Lung (tissue), 12 donors: ENCODE measurements around the gene C17orf113. TPM values are rescaled to one million over a fixed set of nuclear protein-coding genes. Genes with fewer than 3 reads are reported as not detected.
A peak's percentile ranks its signal among the peaks of the same experiment; 100 is the strongest.

Experiments used
- ATAC-seq: fragments of 200-7000 bp; cut with Tn5 transposase; one replicate; pipeline ENCODE4 v1.9.1; 2020; ENCODE audit warnings: moderate number of reproducible peaks; ENCODE audit not compliant: insufficient read depth, low FRiP score
- DNase-seq, 3 donors: peaks; one replicate each; pipeline ENCODE4 v3.0.0-alpha.2; 2013 to 2017
- H3K27ac ChIP-seq, 2 donors: one replicate each; pipeline ENCODE4 v1.5.1; 2013; ENCODE audit warnings: mild to moderate bottlenecking in 2 of 2, moderate library complexity in 2 of 2, control low read depth in 1 of 2, inconsistent platforms in 1 of 2, low read depth in 1 of 2, low read length in 1 of 2
- H3K27me3 ChIP-seq, 3 donors: one replicate each; pipeline ENCODE4 v1.5.1; 2013; ENCODE audit warnings: low read length in 2 of 3; ENCODE audit not compliant: control insufficient read depth in 3 of 3, insufficient read depth in 3 of 3
- H3K36me3 ChIP-seq, 4 donors: one replicate each; pipeline ENCODE4 v1.5.1; 2013; ENCODE audit warnings: low read length in 4 of 4, mild to moderate bottlenecking in 1 of 4, moderate library complexity in 1 of 4; ENCODE audit not compliant: control insufficient read depth in 4 of 4, insufficient read depth in 4 of 4
- H3K4me1 ChIP-seq, 5 donors: one replicate each; pipeline ENCODE4 v1.5.1; 2013; ENCODE audit warnings: low read length in 5 of 5, mild to moderate bottlenecking in 2 of 5, moderate library complexity in 1 of 5; ENCODE audit not compliant: control insufficient read depth in 5 of 5, insufficient read depth in 5 of 5
- H3K4me3 ChIP-seq: one replicate; pipeline ENCODE4 v1.5.1; 2013; ENCODE audit warnings: mild to moderate bottlenecking, control low read depth, moderate library complexity
- H3K9ac ChIP-seq, 2 donors: one replicate each; pipeline ENCODE4 v1.5.1; 2013; ENCODE audit warnings: low read length in 2 of 2, control low read depth in 1 of 2; ENCODE audit not compliant: insufficient read depth in 1 of 2
- H3K9me3 ChIP-seq, 4 donors: one replicate each; pipeline ENCODE4 v1.5.1; 2013; ENCODE audit warnings: low read length in 3 of 4, mild to moderate bottlenecking in 1 of 4, moderate library complexity in 1 of 4; ENCODE audit not compliant: control insufficient read depth in 4 of 4, insufficient read depth in 3 of 4
- CTCF ChIP-seq: IDR thresholded peaks from 2 replicates; pipeline ENCODE4 v1.5.1; 2012; ENCODE audit warnings: mild to moderate bottlenecking; ENCODE audit errors: control extremely low read depth, extremely low read depth
- WGBS, 2 donors: extraction: QIAGEN DNeasy Blood & Tissue Kit; methylation state at CpG; one replicate each; pipeline ENCODE4 v1.1.7; 2013; 5-methylcytosine and 5-hydroxymethylcytosine counted together
- polyA plus RNA-seq, 2 donors: library from polyadenylated mRNA; stranded (reverse); fragments of 200-250 nt; gene quantifications; one replicate each; pipeline ENCODE4 v1.2.1, GENCODE V29; 2013
- total RNA-seq, 2 donors: library from RNA; depleted of rRNA in 1 of 2; stranded (reverse); fragments of >200 nt in 1 of 2; gene quantifications; one replicate each; pipeline ENCODE4 v1.2.1, GENCODE V29; 2014 to 2021
- donor health status: control.
- donor health status: control.
- donor health status: Bipolar disorder and iron deficiency.
- donor health status: healthy.
- donor health status: DM: yes; HTN: yes; CAD: no.

The C17orf113 gene
- total and polyA plus RNA-seq, 4 donors, result 0.38 to 3.6 (median 1.2) TPM

GRCh38 chr17:42000413-42001133 lies 49.8 kb downstream of the C17orf113 start:
- 70 to 74% methylated on average over 3 of the region's 3 CpGs for WGBS, 2 donors
- no peak overlapping the region for H3K4me3 ChIP-seq
- peaks cover 30 to 52% (median 47%) of the 10 kb centered on the region in 4 donors for H3K36me3 ChIP-seq
- no peak for ATAC-seq
- no peaks in the 10 kb centered on the region for H3K27me3 ChIP-seq
- H3K9me3 ChIP-seq, result no peaks in the 10 kb centered on the region
- TF ChIP-seq CTCF, result no peak
- DNase-seq, result no peak
- H3K4me1 ChIP-seq, result peaks cover 0 to 5% (median 0%) of the 10 kb centered on the region in 5 donors
- peak overlapping the region in 1 of 2 donors; percentile 38 for H3K27ac ChIP-seq
- H3K9ac ChIP-seq, result no peak overlapping the region

- H3K27me3 ChIP-seq, result no peaks in the 10 kb centered on the region
- no peak overlapping the region for H3K4me3 ChIP-seq
- H3K27ac ChIP-seq, result no peak overlapping the region
- DNase-seq, result no peak
- H3K4me1 ChIP-seq, result no peaks in the 10 kb centered on the region
- H3K9ac ChIP-seq, result no peak overlapping the region
- TF ChIP-seq CTCF, result no peak
- no peaks in the 10 kb centered on the region for H3K9me3 ChIP-seq
- ATAC-seq, result no peak
- H3K36me3 ChIP-seq, result peaks cover 34 to 63% (median 52%) of the 10 kb centered on the region in 4 donors
- WGBS, 2 donors, result 37 to 46% methylated on average over 2 of the region's 2 CpGs
Observed at GRCh38 chr17:41998497-41998896, 51.9 kb downstream of the C17orf113 start.

GRCh38 chr17:41996855-41997164 lies 53.6 kb downstream of the C17orf113 start:
- no peak for TF ChIP-seq CTCF
- Histone ChIP-seq H3K27me3 (no peaks in the 10 kb centered on the region), H3K9me3 (no peaks in the 10 kb centered on the region), H3K27ac (no peak overlapping the region), H3K4me3 (no peak overlapping the region), H3K36me3 (peaks cover 42 to 62% (median 48%) of the 10 kb centered on the region in 4 donors), H3K4me1 (no peaks in the 10 kb centered on the region), H3K9ac (no peak overlapping the region)
- WGBS, 2 donors, result 87 to 93% methylated on average over 2 of the region's 2 CpGs
- ATAC-seq, result no peak
- no peak for DNase-seq

- H3K27me3 ChIP-seq, result no peaks in the 10 kb centered on the region
- no peak for TF ChIP-seq CTCF
- H3K9ac ChIP-seq, result no peak overlapping the region
- H3K9me3 ChIP-seq, result no peaks in the 10 kb centered on the region
- WGBS, 2 donors, result 90 to 94% methylated on average over 3 of the region's 3 CpGs
- ATAC-seq (no peak), DNase-seq (no peak)
- peaks cover 0 to under 1% (median 0%) of the 10 kb centered on the region in 5 donors for H3K4me1 ChIP-seq
- H3K4me3 ChIP-seq, result no peak overlapping the region
- peaks cover 47 to 68% (median 57%) of the 10 kb centered on the region in 4 donors for H3K36me3 ChIP-seq
- H3K27ac ChIP-seq, result no peak overlapping the region
Observed at GRCh38 chr17:41992576-41992975, 57.8 kb downstream of the C17orf113 start.
